Activated T-helper 1 cell treated with anti-CD3 and anti-CD28 coated beads, Interleukin-2, amount 50 U/mL, for 16 hours (primary cell): ENCODE data around the gene CCRL2.
"Not testable (repeated sequence)": the region's sequence is repeated elsewhere in the genome, so short reads cannot be mapped to it uniquely, and the experiment has no call there.

ENCODE experiments used
- DNase-seq, 2 donors: peaks; one replicate each; pipeline ENCODE4 v3.0.0-alpha.2; 2020; ENCODE audit warnings: low read depth in 1 of 2, low spot score in 1 of 2

Gene CCRL2

GRCh38 chr3:46378426-46378942, 28.6 kb upstream of the CCRL2 start:
- DNase-seq, result peak; percentile 30 to 32

- no peak for DNase-seq
Measured at GRCh38 chr3:46380471-46381221, 26.4 kb upstream of the CCRL2 start.

GRCh38 chr3:46381625-46382024, 25.4 kb upstream of the CCRL2 start:
- no peak for DNase-seq

- DNase-seq, result no peak
Measured at GRCh38 chr3:46383211-46383950, 23.7 kb upstream of the CCRL2 start.

- DNase-seq, result no peak
Measured at GRCh38 chr3:46383951-46384330, 23.1 kb upstream of the CCRL2 start.

GRCh38 chr3:46386205-46386604, 20.9 kb upstream of the CCRL2 start:
- DNase-seq, result no peak

GRCh38 chr3:46388847-46389246, 18.2 kb upstream of the CCRL2 start:
- not testable (repeated sequence) for DNase-seq

- DNase-seq, result no peak
Measured at GRCh38 chr3:46389306-46389705, 17.8 kb upstream of the CCRL2 start.

- DNase-seq, result not testable (repeated sequence)
Measured at GRCh38 chr3:46391526-46391925, 15.5 kb upstream of the CCRL2 start.

- no peak for DNase-seq
Measured at GRCh38 chr3:46393011-46393410, 14.0 kb upstream of the CCRL2 start.

- no peak for DNase-seq
Measured at GRCh38 chr3:46393554-46394434, 13.3 kb upstream of the CCRL2 start.

- DNase-seq, result no peak
Measured at GRCh38 chr3:46395210-46395661, 11.8 kb upstream of the CCRL2 start.

- no peak for DNase-seq
Measured at GRCh38 chr3:46395766-46396530, 11.1 kb upstream of the CCRL2 start.

- DNase-seq, result no peak
Measured at GRCh38 chr3:46397111-46397510, 9.9 kb upstream of the CCRL2 start.

GRCh38 chr3:46398186-46398955, 8.7 kb upstream of the CCRL2 start:
- DNase-seq, result no peak

GRCh38 chr3:46399098-46399497, 8.0 kb upstream of the CCRL2 start:
- no peak for DNase-seq

- DNase-seq, result no peak
Measured at GRCh38 chr3:46399557-46399956, 7.5 kb upstream of the CCRL2 start.

GRCh38 chr3:46400000-46400734, 6.9 kb upstream of the CCRL2 start:
- no peak for DNase-seq

GRCh38 chr3:46400846-46401245, 6.2 kb upstream of the CCRL2 start:
- no peak for DNase-seq
